Left ventricle myocardium superior (tissue), 1 donor: Measurements from ENCODE around the gene RAPGEFL1. TPM values are rescaled to one million over a fixed set of nuclear protein-coding genes. Genes with fewer than 3 reads are reported as not detected.
"Not testable (repeated sequence)": the region's sequence is repeated elsewhere in the genome, so short reads cannot be mapped to it uniquely, and the experiment has no call there.

Experiments
- ATAC-seq: fragments of 200-7000 bp; cut with Tn5 transposase; one replicate; pipeline ENCODE4 v1.9.1; 2020; ENCODE audit warnings: mild to moderate bottlenecking, moderate library complexity
- DNase-seq: peaks from one replicate; pipeline ENCODE4 v3.0.0-alpha.2; 2020
- intact Hi-C: fragments of 100-400 bp; cut with micrococcal nuclease; formaldehyde crosslinking; loops from one replicate; pipeline ENCODE4 v1.11.0; 2022
- total RNA-seq: library from RNA; stranded (reverse); fragmentation: NEBNext Ultra II Directional; extraction: Animal tissue kit (Norgen Biotek cat#: 25700); gene quantifications from one replicate; pipeline ENCODE4 v1.2.1, GENCODE V29; 2021
- donor health status: DM: no; HTN: yes; CAD: no; lungs with severe emphysema.

Gene RAPGEFL1
- total RNA-seq, 1 donor from 2014 or later, result 3.8 TPM

GRCh38 chr17:40197965-40198456, 20.7 kb downstream of the RAPGEFL1 start:
- ATAC-seq, DNase-seq, intact Hi-C loops: not testable (repeated sequence)

GRCh38 chr17:40198576-40198975, 21.3 kb downstream of the RAPGEFL1 start:
- intact Hi-C loops, result no loop called here
- no peak for DNase-seq
- no peak for ATAC-seq

DNA sequence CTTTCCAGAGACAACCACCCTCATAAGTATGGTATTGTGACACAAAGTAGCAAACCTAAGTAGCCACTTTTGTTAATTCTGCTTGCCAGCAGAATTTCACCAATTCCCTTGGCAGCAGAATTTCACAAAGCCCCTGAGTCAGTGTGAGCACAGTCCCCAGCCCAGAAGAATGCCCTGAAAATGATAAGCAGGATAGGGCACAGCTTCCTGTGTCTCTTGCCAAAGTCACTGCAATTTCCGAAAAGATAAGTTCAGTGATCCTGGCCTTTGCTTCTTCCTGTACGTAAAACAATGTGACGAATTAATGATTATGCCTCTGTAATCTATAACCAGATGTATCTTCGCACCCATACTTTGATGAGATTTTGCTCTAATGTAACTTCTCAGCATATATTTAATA, 25.9 kb downstream of the RAPGEFL1 start:
- DNase-seq (no peak), ATAC-seq (peak; percentile 12)
- intact Hi-C loops, result no loop called here

DNA sequence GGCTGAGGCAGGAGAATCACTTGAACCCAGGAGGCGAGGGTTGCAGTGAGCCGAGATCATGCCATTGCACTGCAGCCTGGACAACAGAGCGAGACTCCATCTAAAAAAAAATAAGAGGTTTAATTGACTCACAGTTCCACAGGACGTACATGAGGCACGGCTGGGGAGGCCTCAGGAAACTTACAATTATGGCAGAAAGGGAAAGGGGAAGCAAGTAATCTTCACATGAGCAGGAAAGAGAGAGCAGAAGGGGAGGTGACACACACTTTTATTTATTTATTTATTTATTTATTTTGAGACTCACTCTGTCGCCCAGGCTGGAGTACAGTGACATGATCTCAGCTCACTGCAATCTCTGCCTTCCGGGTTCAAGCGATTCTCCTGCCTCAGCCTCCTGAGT, 28.9 kb downstream of the RAPGEFL1 start:
- DNase-seq, intact Hi-C loops, ATAC-seq: not testable (repeated sequence)

- intact Hi-C loops, result no loop called here
- ATAC-seq, result no peak
These were observed 32.3 kb downstream of the RAPGEFL1 start for GRCh38 chr17:40209404-40210093.

GRCh38 chr17:40213914-40214313, 36.6 kb downstream of the RAPGEFL1 start:
- ATAC-seq, DNase-seq, intact Hi-C loops: not testable (repeated sequence)

More at GRCh38 chr17:40209404-40210093, 32.3 kb downstream of the RAPGEFL1 start:
- no peak for DNase-seq

DNA sequence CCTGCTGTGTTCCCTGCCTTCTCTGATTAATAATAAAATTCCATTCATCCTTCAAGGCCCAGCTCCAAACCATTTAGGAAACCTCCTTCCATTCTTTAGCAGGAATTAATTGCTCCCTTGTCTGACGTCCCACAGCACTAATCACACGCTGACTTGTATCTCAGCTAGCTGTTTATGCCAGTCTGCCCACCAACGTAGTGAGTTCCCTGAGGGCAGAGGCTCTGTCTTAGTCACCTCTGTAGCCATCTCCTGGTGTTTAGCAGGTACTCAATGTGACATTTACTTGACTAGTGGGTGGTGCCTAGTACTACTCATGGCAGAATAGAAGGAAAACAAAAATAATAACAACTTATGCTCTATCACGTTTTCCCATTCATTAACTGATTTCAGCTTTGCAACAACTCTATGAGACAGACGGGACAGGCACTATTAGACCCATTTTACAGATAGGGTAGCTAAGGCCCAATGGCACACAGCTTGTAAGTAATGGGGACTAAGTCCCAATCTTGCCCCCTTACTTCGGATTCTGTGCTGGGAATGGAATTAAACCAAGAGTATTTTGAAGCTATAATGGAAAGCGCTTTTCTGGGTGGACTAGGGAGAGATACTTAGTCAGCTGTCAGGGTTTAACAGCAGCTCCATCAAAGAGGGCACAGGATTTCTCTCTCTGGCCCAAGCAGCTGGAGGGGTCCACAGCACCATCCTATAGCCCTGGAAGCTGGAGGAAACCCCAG, 40.9 kb downstream of the RAPGEFL1 start:
- intact Hi-C loops, result no loop called here
- ATAC-seq, result no peak
- no peak for DNase-seq

DNA sequence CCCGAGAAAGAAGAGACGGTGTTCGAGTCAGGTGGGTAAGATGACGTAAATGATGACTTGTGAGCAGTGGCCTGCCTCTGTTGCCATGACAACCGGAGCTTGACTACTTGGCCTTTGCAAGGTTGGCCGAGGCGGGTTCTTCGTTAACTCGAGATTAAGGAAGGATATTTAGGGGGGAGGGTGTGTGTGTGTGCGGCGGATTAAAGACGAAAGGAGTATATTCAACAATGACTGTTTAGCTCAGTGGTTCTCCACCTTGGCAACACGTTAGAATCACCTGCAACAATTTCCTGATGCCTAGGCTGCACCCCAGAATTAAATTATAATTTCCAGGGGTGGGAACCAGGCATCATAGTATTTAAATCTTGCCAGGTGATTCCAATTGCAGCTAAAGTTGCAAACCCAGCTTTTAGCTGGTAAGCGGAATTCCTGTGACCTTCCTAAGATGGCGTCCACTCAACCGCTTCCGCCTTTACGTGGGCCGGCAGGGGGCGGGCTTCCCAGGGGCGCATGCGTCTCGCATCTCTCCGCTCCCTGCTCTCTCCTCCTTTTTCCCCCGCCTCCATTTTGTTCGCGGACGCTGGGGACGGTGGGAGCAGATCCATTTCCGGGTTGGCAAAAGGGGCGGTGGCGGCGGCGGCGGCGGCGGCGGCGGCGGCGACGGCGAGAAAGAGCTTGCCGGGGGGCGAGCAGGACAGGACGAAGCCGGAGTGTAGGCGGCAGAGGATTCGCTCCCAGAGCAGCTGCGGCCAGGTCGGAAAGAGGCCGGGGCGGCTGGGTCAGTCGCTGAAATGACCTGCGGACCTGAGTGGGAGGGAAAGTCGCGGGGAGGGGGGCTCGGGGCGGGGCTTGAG, 41.7 kb downstream of the RAPGEFL1 start, which contains the start of gene WIPF2:
Gene WIPF2 (plus strand): TSS at position 565 of the 854 bp plus-strand sequence. CDS start 37,156 bp downstream, outside the sequence.
- ATAC-seq, result peak; percentile 99
- intact Hi-C loops, result no loop called here

DNA sequence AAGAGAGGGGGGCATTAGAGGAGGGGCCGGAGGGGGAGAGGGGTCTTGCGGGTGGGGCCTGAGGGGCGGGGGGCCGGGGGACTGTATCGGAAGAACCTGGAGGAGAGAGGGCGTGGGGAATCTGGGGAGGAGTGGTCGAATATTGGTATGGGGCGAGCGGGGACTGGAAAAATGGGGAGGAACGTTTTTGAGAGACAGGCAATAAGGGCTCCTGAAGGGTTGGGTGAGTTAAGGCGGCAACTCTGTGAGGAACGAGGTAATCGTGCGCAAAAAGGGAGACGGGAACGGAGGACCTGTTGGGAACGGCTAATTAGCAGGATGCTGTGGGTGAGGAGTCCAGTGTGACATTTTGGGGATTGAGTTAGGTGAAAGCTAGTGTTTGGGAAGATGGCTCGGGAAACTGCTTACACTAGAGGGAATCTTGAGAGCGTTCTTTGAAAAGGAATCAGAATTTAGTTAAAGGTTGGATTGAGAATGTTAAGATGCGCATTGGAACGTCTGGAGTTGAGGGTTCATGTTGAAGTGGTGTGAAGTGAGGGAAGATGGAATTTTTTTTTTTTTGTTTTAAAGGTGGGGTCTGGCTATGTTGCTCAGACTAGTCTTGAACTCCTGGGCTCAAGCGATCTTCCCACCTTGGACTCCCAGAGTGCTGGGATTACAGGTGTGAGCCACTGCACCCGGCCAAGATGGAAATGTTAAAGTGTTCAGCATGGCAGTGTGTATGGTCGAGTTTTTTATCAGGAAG, 42.5 kb downstream of the RAPGEFL1 start:
- DNase-seq (no peak), ATAC-seq (peak; percentile 52)
- intact Hi-C loops, result loop anchor here (10.0 kb wide), 1 partner anchor 65 kb away; the partner anchor contains the start of gene CDC6

More for the DNA sequence above, 41.7 kb downstream of the RAPGEFL1 start, which contains the start of gene WIPF2:
- DNase-seq, result peak; percentile 98

GRCh38 chr17:40224718-40225550, 47.7 kb downstream of the RAPGEFL1 start:
- intact Hi-C loops, result loop anchor here (10.0 kb wide), 1 partner anchor 60 kb away; the partner anchor contains the start of gene CDC6
- ATAC-seq (peak; percentile 72), DNase-seq (no peak)

- DNase-seq, ATAC-seq: not testable (repeated sequence)
- intact Hi-C loops, result loop anchor here (10.0 kb wide), 1 partner anchor 56 kb away; the partner anchor contains the start of gene CDC6
These were observed 51.9 kb downstream of the RAPGEFL1 start for GRCh38 chr17:40229146-40229545.

DNA sequence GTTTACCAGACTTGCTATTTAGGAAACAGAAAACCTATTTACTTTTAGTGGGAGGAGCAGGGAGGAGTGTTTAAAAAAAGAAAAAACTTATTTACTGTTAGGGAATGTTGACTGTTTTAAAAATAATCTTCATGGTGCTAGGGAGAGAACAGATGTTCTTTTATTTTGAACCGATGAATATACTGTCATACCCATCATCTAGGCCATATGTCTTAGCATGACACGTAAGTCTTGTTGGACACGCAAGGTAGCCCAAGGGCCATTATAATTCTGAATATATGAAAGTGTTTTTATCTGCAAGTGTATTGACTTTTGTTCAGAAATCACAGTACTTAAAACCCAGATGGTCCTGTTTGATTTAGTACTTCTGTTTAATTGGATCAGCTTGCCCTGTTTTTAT, 53.4 kb downstream of the RAPGEFL1 start:
- no peak for DNase-seq
- intact Hi-C loops, result no loop called here
- ATAC-seq, result no peak

DNA sequence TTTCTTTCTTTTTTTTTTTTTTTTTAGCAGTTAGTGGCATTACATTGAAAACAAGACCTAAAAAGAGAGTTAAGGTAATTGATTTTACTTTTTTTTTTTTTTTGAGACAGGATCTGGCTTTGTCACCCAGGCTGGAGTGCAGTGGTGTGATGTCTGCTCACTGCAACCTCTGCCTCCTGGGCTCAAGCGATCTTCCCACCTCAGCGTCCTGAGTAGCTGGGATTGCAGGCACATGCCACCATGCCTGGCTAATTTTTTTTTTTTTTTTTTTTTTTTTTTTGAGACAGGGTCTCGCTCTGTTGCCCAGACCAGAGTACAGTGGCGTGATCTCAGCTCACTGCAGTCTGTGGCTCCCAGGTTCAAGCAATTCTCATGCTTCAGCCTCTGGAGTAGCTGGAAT, 54.7 kb downstream of the RAPGEFL1 start:
- DNase-seq, ATAC-seq, intact Hi-C loops: not testable (repeated sequence)

DNA sequence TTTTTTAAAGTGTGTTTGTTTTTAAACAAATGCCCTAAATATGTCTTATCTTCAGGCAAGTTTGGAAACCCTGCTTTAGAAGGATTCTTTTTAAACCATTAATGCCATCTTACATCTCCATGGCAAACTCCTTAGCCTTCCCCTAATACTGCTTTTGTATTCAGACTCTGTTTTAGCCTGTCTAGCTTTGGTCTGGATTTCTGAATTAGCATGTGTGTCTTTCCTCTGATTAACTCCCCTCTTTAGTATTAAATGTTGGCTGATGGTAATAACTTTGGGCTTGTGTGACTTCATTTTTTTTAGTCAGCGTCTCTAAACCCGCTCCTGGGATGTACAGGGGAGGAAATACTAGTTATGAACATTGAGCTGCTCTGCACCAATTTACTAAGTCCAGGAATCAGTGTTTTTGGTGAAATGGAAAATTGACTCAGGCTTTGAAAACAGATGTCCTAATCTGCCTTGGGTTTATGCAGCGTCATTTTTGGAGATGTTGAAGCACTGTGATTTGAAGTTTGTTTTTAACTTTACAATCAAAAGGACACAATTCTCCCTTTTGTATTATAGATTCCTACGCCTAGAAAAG, 64.1 kb downstream of the RAPGEFL1 start:
- intact Hi-C loops, result no loop called here
- DNase-seq (no peak), ATAC-seq (no peak)

DNA sequence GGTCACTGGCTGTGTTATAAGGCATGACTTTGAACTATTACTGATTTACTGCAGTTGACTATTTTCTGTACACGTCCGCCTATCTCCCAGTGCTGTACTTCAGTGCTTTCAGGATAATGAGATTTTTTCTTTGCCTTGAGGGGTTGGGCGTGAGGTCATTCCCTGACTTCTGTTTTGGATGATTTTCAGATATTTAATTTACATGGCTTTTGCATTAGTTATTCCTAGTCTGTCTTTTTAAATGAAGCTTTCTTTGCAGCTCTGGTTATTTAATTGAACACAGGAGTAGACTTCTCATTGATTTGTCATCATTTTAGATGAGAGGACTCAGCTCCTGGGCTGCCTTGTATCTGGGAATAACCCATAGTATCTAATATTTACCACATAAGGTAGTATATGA, 65.5 kb downstream of the RAPGEFL1 start:
- intact Hi-C loops, result no loop called here
- ATAC-seq, result no peak

DNA sequence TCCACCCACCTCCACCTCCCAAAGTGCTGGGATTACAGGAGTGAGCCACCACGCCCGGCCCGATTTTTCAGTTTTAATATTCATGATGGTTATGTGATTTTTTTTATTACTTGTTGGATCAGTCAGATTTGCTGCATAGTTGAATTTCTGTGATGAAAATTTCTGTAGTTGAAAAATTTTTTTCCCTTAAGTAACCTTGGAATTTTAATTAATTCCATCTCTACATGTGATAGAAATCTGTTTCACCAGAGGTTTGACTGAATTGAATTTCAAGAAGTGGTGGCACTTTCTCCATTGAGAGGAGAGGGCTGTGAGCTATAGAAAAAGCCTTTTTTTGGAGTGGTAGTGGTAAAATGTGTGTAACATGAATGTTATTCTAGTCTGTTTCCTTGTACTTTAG, 66.5 kb downstream of the RAPGEFL1 start:
- ATAC-seq (no peak), DNase-seq (no peak)
- intact Hi-C loops, result no loop called here

More for the DNA sequence above, 65.5 kb downstream of the RAPGEFL1 start:
- DNase-seq, result no peak

DNA sequence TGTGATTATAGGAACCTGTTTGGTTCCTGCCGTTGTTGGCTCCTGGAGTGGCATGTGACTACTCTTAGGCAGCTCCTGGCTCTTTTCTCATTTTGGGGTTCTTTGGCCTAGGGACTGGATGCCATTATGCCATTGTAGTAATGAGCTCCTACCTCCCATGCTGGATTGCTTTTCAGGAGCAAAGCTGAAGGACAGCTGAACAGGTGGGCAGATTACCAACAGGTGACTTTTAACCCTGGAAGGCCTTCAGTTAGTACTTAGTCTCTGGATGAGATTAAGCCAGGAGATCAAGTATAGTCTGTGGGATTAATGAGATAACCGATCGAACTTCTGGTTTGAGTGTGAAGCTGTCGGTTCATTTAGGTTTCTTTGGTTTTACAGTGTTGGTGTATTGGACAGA, 67.0 kb downstream of the RAPGEFL1 start:
- ATAC-seq (no peak), DNase-seq (no peak)
- intact Hi-C loops, result no loop called here
